NCI-H1436 treated with DMSO at 0.1 percent for 48 hours (cell line): ENCODE data around the gene PPP1R9B.

Experiments used
- DNase-seq: peaks from one replicate; lab custom pipeline; 2025; lab: John Stamatoyannopoulos, UW

PPP1R9B gene

GRCh38 chr17:50150354-50151040 is at the start of gene PPP1R9B:
TSS of gene PPP1R9B (minus strand) at chr17:50150677. CDS start at chr17:50150513, 164 bp downstream.
- no peak for DNase-seq

GRCh38 chr17:50199803-50200456 is 49.5 kb upstream of the PPP1R9B start:
- peak; percentile 44 for DNase-seq

- no peak for DNase-seq
These were observed 48.8 kb upstream of the PPP1R9B start for GRCh38 chr17:50199211-50199802.

GRCh38 chr17:50198026-50198669 is 47.7 kb upstream of the PPP1R9B start:
- no peak for DNase-seq

- no peak for DNase-seq
These were observed 46.3 kb upstream of the PPP1R9B start for GRCh38 chr17:50196826-50197225.

GRCh38 chr17:50196036-50196435 is 45.6 kb upstream of the PPP1R9B start:
- no peak for DNase-seq

- DNase-seq, result no peak
These were observed 44.7 kb upstream of the PPP1R9B start for GRCh38 chr17:50194934-50195865.

- no peak for DNase-seq
These were observed 43.9 kb upstream of the PPP1R9B start for GRCh38 chr17:50194140-50194933.

GRCh38 chr17:50192618-50193291 is 42.3 kb upstream of the PPP1R9B start:
- DNase-seq, result no peak

- no peak for DNase-seq
These were observed 41.7 kb upstream of the PPP1R9B start for GRCh38 chr17:50192144-50192617.

GRCh38 chr17:50191359-50192143 is 41.1 kb upstream of the PPP1R9B start:
- no peak for DNase-seq

GRCh38 chr17:50190603-50191358 is 40.3 kb upstream of the PPP1R9B start:
- DNase-seq, result no peak

- no peak for DNase-seq
These were observed 39.8 kb upstream of the PPP1R9B start for GRCh38 chr17:50190293-50190602.

GRCh38 chr17:50189550-50190292 is 39.2 kb upstream of the PPP1R9B start:
- DNase-seq, result no peak

- DNase-seq, result no peak
These were observed 38.6 kb upstream of the PPP1R9B start for GRCh38 chr17:50188921-50189549.

GRCh38 chr17:50188531-50188920 is 38.0 kb upstream of the PPP1R9B start:
- no peak for DNase-seq

- no peak for DNase-seq
These were observed 37.5 kb upstream of the PPP1R9B start for GRCh38 chr17:50187751-50188530.
